Fibroblast of villous mesenchyme (primary cell): Measurements from ENCODE around the gene MEX3D. TPM values are rescaled to one million over a fixed set of nuclear protein-coding genes. Genes with fewer than 3 reads are reported as not detected.
"Not testable (repeated sequence)": the region's sequence is repeated elsewhere in the genome, so short reads cannot be mapped to it uniquely, and the experiment has no call there.

Experiments used
- DNase-seq: peaks from one replicate; pipeline ENCODE4 v3.0.0-alpha.2; 2010; ENCODE audit warnings: low read depth
- H3K4me3 ChIP-seq: 2 replicates; pipeline ENCODE4 v1.5.1; 2011; ENCODE audit warnings: low read depth, mild to moderate bottlenecking, low read length
- CTCF ChIP-seq: IDR thresholded peaks from 2 replicates; pipeline ENCODE4 v1.5.1; 2012; ENCODE audit warnings: low read depth, mild to moderate bottlenecking, low read length; ENCODE audit not compliant: insufficient read depth
- total RNA-seq: library from RNA; depleted of rRNA; stranded (reverse); fragments of >200 nt; gene quantifications from 2 replicates; pipeline ENCODE4 v1.2.3, GENCODE V29; 2012

MEX3D gene
- total RNA-seq, 1 donor, result 33.7 TPM

GRCh38 chr19:1538978-1539377, 29.1 kb downstream of the MEX3D start:
- TF ChIP-seq CTCF, result no peak
- no peak for DNase-seq

GRCh38 chr19:1535699-1536098, 32.4 kb downstream of the MEX3D start:
- H3K4me3 ChIP-seq, DNase-seq: not testable (repeated sequence)

More at GRCh38 chr19:1538978-1539377, 29.1 kb downstream of the MEX3D start:
- H3K4me3 ChIP-seq, result no peak overlapping the region

- no peak overlapping the region for H3K4me3 ChIP-seq
- no peak for TF ChIP-seq CTCF
- DNase-seq, result no peak
Observed at GRCh38 chr19:1534972-1535371, 33.2 kb downstream of the MEX3D start.

- H3K4me3 ChIP-seq, result no peak overlapping the region
- no peak for DNase-seq
- no peak for TF ChIP-seq CTCF
Observed at GRCh38 chr19:1533510-1534150, 34.5 kb downstream of the MEX3D start.

- no peak for TF ChIP-seq CTCF
- no peak for DNase-seq
- H3K4me3 ChIP-seq, result no peak overlapping the region
Observed at GRCh38 chr19:1532003-1532402, 36.1 kb downstream of the MEX3D start.

- no peak for TF ChIP-seq CTCF
- DNase-seq, result no peak
- H3K4me3 ChIP-seq, result no peak overlapping the region
Observed at GRCh38 chr19:1531587-1531986, 36.5 kb downstream of the MEX3D start.

GRCh38 chr19:1530856-1531255, 37.3 kb downstream of the MEX3D start:
- DNase-seq, H3K4me3 ChIP-seq: not testable (repeated sequence)

- no peak overlapping the region for H3K4me3 ChIP-seq
- TF ChIP-seq CTCF, result no peak
- no peak for DNase-seq
Observed at GRCh38 chr19:1529430-1529816, 38.7 kb downstream of the MEX3D start.
